ENCODE data around the gene PAFAH2.

DNA sequence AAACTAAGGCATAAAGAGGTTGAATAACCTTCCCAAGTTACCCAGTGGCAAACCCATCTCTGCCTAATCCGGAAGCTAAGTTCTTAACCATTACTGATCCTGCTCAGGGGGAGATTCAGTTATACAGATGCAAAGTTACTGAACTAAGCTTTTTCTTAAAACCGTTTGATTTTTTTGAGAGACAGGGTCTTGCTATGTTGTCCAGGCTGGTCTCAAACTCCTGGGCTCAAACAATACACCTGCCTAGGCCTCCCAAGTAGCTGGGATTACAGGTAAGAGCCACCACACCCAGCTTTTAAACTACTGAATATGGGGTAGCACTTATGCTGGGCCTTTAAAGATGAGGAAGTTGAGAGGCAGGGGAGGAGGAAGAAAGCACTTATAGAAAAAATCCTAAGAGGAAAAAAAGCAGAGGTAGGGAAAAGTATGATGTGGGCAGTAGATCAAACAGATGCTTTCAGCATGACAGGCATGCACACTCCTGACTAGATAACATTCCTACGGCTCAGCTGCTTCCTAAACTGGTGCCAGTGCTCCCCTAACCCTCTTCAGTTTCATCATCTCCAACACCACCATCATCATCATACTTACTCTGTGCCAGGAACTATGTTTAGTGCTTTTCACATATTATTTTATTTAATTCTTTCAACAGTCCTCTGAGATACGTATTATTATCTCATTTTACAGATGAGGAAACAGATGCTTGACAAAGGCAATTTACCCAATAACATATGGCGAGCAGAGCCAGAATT is 5.8 kb downstream of the PAFAH2 start:
- TF ChIP-seq, protein P1, sequence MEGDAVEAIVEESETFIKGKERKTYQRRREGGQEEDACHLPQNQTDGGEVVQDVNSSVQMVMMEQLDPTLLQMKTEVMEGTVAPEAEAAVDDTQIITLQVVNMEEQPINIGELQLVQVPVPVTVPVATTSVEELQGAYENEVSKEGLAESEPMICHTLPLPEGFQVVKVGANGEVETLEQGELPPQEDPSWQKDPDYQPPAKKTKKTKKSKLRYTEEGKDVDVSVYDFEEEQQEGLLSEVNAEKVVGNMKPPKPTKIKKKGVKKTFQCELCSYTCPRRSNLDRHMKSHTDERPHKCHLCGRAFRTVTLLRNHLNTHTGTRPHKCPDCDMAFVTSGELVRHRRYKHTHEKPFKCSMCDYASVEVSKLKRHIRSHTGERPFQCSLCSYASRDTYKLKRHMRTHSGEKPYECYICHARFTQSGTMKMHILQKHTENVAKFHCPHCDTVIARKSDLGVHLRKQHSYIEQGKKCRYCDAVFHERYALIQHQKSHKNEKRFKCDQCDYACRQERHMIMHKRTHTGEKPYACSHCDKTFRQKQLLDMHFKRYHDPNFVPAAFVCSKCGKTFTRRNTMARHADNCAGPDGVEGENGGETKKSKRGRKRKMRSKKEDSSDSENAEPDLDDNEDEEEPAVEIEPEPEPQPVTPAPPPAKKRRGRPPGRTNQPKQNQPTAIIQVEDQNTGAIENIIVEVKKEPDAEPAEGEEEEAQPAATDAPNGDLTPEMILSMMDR (IDR thresholded peaks at IDR 0.05), result no peak
- TF ChIP-seq POLR2AphosphoS5 (IDR thresholded peaks at IDR 0.05), result no peak
- TF ChIP-seq POLR2A (IDR thresholded peaks at IDR 0.05), result no peak

All from upper lobe of left lung (tissue), 4 donors.